ENCODE results near the gene JAZF1. TPM values are rescaled to one million over a fixed set of nuclear protein-coding genes. Genes with fewer than 3 reads are reported as not detected.

Gene JAZF1
- total RNA-seq, 1 experiment from 2014 or later: 3.4 TPM

DNA sequence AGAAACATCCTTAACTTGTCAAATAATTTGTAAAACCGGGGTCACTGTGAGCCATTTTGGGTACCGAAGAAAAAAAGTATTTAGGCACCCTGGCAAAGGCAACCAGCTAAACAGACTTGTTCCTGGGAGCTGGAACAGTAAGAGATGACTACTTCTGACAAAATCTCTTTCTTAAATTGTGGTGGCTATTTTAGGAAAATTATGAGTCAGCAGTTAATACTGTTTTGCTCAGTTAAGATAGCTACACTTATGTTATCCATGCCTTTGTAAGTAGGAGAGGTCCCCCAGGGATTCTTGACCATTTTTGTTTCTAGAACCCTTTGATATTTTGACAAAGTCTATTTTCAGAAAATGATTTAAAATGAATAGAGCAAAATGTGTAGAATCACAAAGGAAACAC, 372.0 kb downstream of the JAZF1 start:
- Histone ChIP-seq H2AFZ (ENCODE audit: low read depth, low read length, poor library complexity, severe bottlenecking) (no peak overlapping the region), H3K9ac (ENCODE audit: low read length) (no peak overlapping the region), H3K27me3 (ENCODE audit: insufficient read depth, low read length) (no peaks in the 10 kb centered on the region), H3K4me1 (ENCODE audit: control insufficient read depth in 1 of 2, insufficient read depth in 2 of 2, low read length in 2 of 2) (peaks cover 3 to 7% of the 10 kb centered on the region in 2 experiments; a peak in 3 of 4 replicates), H3K9me2 (ENCODE audit: insufficient read depth) (no peaks in the 10 kb centered on the region), H3K4me2 (ENCODE audit: low read length) (0 out of 2 replicates have a peak overlapping the region, but pooled peaks have one; percentile 2), H4K20me1 (ENCODE audit: insufficient read depth) (no peaks in the 10 kb centered on the region), H3K27ac (ENCODE audit: low read depth, low read length) (no peak overlapping the region), H3K79me2 (ENCODE audit: insufficient read depth, low read length) (no peaks in the 10 kb centered on the region), H3K4me3 (replicated peaks in 1 of 2; ENCODE audit: low read depth in 1 of 2, low read length in 2 of 2) (no peak overlapping the region), H3K36me3 (ENCODE audit: control insufficient read depth in 1 of 2, insufficient read depth in 2 of 2, low read length in 2 of 2) (no peaks in the 10 kb centered on the region), H3K9me3 (ENCODE audit: control insufficient read depth in 1 of 2, insufficient read depth in 1 of 2, low read depth in 1 of 2, low read length in 2 of 2) (no peaks in the 10 kb centered on the region)
- BruUV-seq (replicated peaks): no TSS peak
- TF ChIP-seq CEBPB (IDR thresholded peaks at IDR 0.05; ENCODE audit: low read depth) (no peak), YY1 (IDR thresholded peaks at IDR 0.05; ENCODE audit: extremely low read depth, insufficient replicate concordance, low read depth, low read length) (no peak), ELF1 (IDR thresholded peaks at IDR 0.05; ENCODE audit: borderline replicate concordance, low read depth) (no peak), POLR2A (IDR thresholded peaks at IDR 0.05; ENCODE audit: borderline replicate concordance, extremely low read depth, insufficient read depth, insufficient read length) (no peak), SIN3A (IDR thresholded peaks at IDR 0.05; ENCODE audit: low read depth) (no peak), SRF (IDR thresholded peaks at IDR 0.05; ENCODE audit: low read depth) (no peak), ZFX (IDR thresholded peaks at IDR 0.05) (no peak), EZH2 (IDR thresholded peaks at IDR 0.05) (no peak)
- RAD21 ChIA-PET (ENCODE audit: low non-redundant PET in 1 of 2, low total read pairs in 2 of 2, uncharacterized antibody in 2 of 2, unreplicated experiment in 2 of 2): no interaction called here
- intact Hi-C loops (cut with micrococcal nuclease): no loop called here
- no peak for DNase-seq (ENCODE audit: low read depth, low spot score)
- no peak for ATAC-seq
- POLR2A ChIA-PET: no interaction called here
- CTCF ChIA-PET: no interaction called here

- ChIA-PET CTCF (interaction anchor here (0.8 kb wide), 1 partner anchor 8 kb away, joined by 3 read pairs; no protein-coding TSS in a partner anchor), POLR2A (no interaction called here), RAD21 (ENCODE audit: low non-redundant PET in 1 of 2, low total read pairs in 2 of 2, uncharacterized antibody in 2 of 2, unreplicated experiment in 2 of 2) (no interaction called here)
- ATAC-seq (no peak), DNase-seq (ENCODE audit: low read depth, low spot score) (no peak)
- Histone ChIP-seq H3K36me3 (ENCODE audit: control insufficient read depth in 1 of 2, insufficient read depth in 2 of 2, low read length in 2 of 2) (0 out of 4 replicates have a peak, but pooled peaks cover 0 to 3% of the 10 kb centered on the region in 2 experiments), H3K4me2 (ENCODE audit: low read length) (no peak overlapping the region), H3K27ac (ENCODE audit: low read depth, low read length) (no peak overlapping the region), H3K79me2 (ENCODE audit: insufficient read depth, low read length) (no peaks in the 10 kb centered on the region), H4K20me1 (ENCODE audit: insufficient read depth) (no peaks in the 10 kb centered on the region; the same call in 1 of the 2 replicates), H3K9me2 (ENCODE audit: insufficient read depth) (no peaks in the 10 kb centered on the region), H3K4me3 (replicated peaks in 1 of 2; ENCODE audit: low read depth in 1 of 2, low read length in 2 of 2) (no peak overlapping the region), H3K4me1 (ENCODE audit: control insufficient read depth in 1 of 2, insufficient read depth in 2 of 2, low read length in 2 of 2) (peaks cover 3 to 7% of the 10 kb centered on the region in 2 experiments; a peak in 3 of 4 replicates), H3K27me3 (ENCODE audit: insufficient read depth, low read length) (no peaks in the 10 kb centered on the region), H3K9me3 (ENCODE audit: control insufficient read depth in 1 of 2, insufficient read depth in 1 of 2, low read depth in 1 of 2, low read length in 2 of 2) (no peaks in the 10 kb centered on the region), H3K9ac (ENCODE audit: low read length) (no peak overlapping the region), H2AFZ (ENCODE audit: low read depth, low read length, poor library complexity, severe bottlenecking) (no peak overlapping the region)
- BruUV-seq (replicated peaks): no TSS peak
- intact Hi-C loops (cut with micrococcal nuclease): no loop called here
- TF ChIP-seq ZBTB33 (IDR thresholded peaks at IDR 0.05; ENCODE audit: extremely low read depth, insufficient replicate concordance, low read length): no peak
- TF ChIP-seq SP1 (IDR thresholded peaks at IDR 0.05; ENCODE audit: low read depth): no peak
- no peak for TF ChIP-seq YY1 (IDR thresholded peaks at IDR 0.05; ENCODE audit: extremely low read depth, insufficient replicate concordance, low read depth, low read length)
- no peak for TF ChIP-seq POLR2A (IDR thresholded peaks at IDR 0.05; ENCODE audit: borderline replicate concordance, extremely low read depth, insufficient read depth, insufficient read length)
- TF ChIP-seq FOSL1 (IDR thresholded peaks at IDR 0.05; ENCODE audit: low read depth): no peak
- no peak for TF ChIP-seq CBX3 (IDR thresholded peaks at IDR 0.05; ENCODE audit: low read depth)
- no peak for TF ChIP-seq RAD21 (IDR thresholded peaks at IDR 0.05; ENCODE audit: low read depth)
- TF ChIP-seq MAX (IDR thresholded peaks at IDR 0.05): no peak
- no peak for TF ChIP-seq EZH2 (IDR thresholded peaks at IDR 0.05)
- no peak for TF ChIP-seq CEBPB (IDR thresholded peaks at IDR 0.05; ENCODE audit: low read depth)
- TF ChIP-seq, protein P1, sequence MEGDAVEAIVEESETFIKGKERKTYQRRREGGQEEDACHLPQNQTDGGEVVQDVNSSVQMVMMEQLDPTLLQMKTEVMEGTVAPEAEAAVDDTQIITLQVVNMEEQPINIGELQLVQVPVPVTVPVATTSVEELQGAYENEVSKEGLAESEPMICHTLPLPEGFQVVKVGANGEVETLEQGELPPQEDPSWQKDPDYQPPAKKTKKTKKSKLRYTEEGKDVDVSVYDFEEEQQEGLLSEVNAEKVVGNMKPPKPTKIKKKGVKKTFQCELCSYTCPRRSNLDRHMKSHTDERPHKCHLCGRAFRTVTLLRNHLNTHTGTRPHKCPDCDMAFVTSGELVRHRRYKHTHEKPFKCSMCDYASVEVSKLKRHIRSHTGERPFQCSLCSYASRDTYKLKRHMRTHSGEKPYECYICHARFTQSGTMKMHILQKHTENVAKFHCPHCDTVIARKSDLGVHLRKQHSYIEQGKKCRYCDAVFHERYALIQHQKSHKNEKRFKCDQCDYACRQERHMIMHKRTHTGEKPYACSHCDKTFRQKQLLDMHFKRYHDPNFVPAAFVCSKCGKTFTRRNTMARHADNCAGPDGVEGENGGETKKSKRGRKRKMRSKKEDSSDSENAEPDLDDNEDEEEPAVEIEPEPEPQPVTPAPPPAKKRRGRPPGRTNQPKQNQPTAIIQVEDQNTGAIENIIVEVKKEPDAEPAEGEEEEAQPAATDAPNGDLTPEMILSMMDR (IDR thresholded peaks at IDR 0.05 in 2 of 3, conservative IDR thresholded peaks at IDR 0.05 in 1 of 3; ENCODE audit: borderline replicate concordance in 1 of 3, insufficient read depth in 1 of 3, low read depth in 2 of 3, low read length in 2 of 3): no peak
Observed at GRCh38 chr7:27804139-27804538, 376.5 kb downstream of the JAZF1 start.
